ENCODE measurements around the gene TTC31.
"Not testable (repeated sequence)": the region's sequence is repeated elsewhere in the genome, so short reads cannot be mapped to it uniquely, and the experiment has no call there.

The TTC31 gene

DNA sequence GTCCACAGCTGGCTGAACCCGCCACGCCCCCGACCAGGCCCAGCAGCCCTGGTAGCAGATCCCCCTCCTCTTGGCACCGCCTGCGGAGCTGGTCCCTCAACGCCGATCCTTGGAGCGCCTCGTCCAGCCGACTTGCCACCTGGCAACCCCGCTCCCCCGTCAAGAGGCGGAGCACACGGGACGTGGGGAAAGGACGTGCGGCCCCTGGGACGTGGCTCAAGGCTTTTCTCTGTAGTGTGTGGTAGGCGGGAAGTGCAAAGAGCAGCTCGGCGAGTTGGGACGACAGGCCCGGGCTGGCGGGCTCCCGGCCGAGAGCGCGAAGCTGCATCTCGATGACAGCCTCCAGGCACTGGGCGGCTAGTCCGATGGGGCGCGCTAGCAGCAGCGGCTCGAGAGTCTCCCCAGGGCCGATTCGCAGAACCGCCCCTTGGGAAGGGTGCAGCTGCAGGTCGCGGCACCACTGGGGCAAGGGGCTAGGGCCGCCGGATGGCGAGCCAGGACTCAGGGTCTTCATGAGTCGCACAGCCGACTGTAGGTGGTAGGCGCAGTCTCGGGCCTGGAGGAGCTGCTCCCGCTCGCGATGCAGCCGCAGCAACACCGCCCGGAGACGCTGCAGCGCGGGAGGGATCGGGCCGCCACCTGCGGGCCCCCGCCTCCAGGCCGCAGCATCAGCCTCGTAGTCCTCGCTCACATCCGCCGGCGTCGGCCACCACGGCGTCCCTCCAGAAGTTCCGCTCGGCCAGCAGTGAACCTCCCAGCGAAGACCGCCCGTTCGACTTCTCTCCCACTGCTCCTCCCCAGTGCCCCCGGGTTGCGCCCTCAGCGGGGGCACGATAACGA is 700 bp upstream of the TTC31 start:
- peak; percentile 65 for DNase-seq
- Histone ChIP-seq H3K4me3 (ENCODE audit: low read depth in 1 of 2, low read length in 2 of 2) (peak overlapping the region; percentile 88 to 95), H3K9me3 (ENCODE audit: insufficient read depth, low read length, severe bottlenecking) (no peaks in the 10 kb centered on the region), H4K20me1 (ENCODE audit: insufficient read depth, low read length) (peaks cover 15% of the 10 kb centered on the region), H3K27ac (ENCODE audit: low read length) (peak overlapping the region; percentile 99), H3K79me2 (ENCODE audit: insufficient read depth, low read length) (peaks cover 61% of the 10 kb centered on the region), H3K27me3 (ENCODE audit: insufficient read depth, low read length, poor library complexity) (no peaks in the 10 kb centered on the region), H3K4me2 (ENCODE audit: insufficient read depth, low read length) (peak overlapping the region; percentile 100), H3K4me1 (ENCODE audit: insufficient read depth, low read length) (peaks cover 40% of the 10 kb centered on the region), H3K36me3 (ENCODE audit: insufficient read depth, low read length) (peaks cover 56% of the 10 kb centered on the region), H2AFZ (ENCODE audit: low read depth, low read length) (peak overlapping the region; percentile 99), H3K9ac (ENCODE audit: low read depth, low read length) (peak overlapping the region; percentile 92)
- peak; percentile 55 for ATAC-seq (ENCODE audit: insufficient read depth, low read depth)
- TF ChIP-seq, protein P1, sequence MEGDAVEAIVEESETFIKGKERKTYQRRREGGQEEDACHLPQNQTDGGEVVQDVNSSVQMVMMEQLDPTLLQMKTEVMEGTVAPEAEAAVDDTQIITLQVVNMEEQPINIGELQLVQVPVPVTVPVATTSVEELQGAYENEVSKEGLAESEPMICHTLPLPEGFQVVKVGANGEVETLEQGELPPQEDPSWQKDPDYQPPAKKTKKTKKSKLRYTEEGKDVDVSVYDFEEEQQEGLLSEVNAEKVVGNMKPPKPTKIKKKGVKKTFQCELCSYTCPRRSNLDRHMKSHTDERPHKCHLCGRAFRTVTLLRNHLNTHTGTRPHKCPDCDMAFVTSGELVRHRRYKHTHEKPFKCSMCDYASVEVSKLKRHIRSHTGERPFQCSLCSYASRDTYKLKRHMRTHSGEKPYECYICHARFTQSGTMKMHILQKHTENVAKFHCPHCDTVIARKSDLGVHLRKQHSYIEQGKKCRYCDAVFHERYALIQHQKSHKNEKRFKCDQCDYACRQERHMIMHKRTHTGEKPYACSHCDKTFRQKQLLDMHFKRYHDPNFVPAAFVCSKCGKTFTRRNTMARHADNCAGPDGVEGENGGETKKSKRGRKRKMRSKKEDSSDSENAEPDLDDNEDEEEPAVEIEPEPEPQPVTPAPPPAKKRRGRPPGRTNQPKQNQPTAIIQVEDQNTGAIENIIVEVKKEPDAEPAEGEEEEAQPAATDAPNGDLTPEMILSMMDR (IDR thresholded peaks at IDR 0.05; ENCODE audit: borderline replicate concordance, extremely low read depth, low read length, poor library complexity, severe bottlenecking) = no peak
- no peak for TF ChIP-seq EZH2 (IDR thresholded peaks at IDR 0.05; ENCODE audit: borderline replicate concordance, low read depth, low read length, severe bottlenecking)

DNA sequence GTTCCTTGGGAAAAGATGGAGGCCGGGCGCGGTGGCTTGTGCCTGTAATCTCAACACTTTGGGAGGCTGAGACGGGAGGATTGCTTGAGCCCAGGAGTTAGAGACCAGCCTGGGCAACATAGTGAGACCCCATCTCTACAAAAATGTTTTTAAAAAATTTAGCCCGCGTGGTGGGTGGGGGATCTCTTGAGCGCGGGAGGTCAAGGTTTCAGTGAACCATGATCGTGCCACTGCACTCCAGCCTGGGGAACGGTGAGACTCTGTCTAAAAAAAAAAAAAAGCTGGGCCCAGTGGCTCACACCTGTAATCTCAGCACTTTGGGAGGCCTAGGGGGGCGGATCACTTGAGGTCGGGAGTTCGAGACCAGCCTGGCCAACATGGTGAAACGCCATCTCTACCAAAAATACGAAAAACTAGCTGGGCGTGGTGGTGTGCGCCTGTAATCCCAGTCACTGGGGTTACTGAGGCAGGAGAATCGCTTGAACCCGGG is 839 bp downstream of the TTC31 start:
- Histone ChIP-seq H3K36me3 (ENCODE audit: insufficient read depth, low read length) (peaks cover 60% of the 10 kb centered on the region), H3K9ac (ENCODE audit: low read depth, low read length) (peak overlapping the region; percentile 92), H3K4me2 (ENCODE audit: insufficient read depth, low read length) (peak overlapping the region; percentile 100), H3K27ac (ENCODE audit: low read length) (peak overlapping the region; percentile 99), H3K4me3 (ENCODE audit: low read depth in 1 of 2, low read length in 2 of 2) (peak overlapping the region; percentile 88 to 95), H3K79me2 (ENCODE audit: insufficient read depth, low read length) (peaks cover 65% of the 10 kb centered on the region), H4K20me1 (ENCODE audit: insufficient read depth, low read length) (peaks cover 15% of the 10 kb centered on the region), H2AFZ (ENCODE audit: low read depth, low read length) (peak overlapping the region; percentile 99), H3K4me1 (ENCODE audit: insufficient read depth, low read length) (peaks cover 40% of the 10 kb centered on the region)
- ATAC-seq (ENCODE audit: insufficient read depth, low read depth); H3K9me3 ChIP-seq (ENCODE audit: insufficient read depth, low read length, severe bottlenecking); H3K27me3 ChIP-seq (ENCODE audit: insufficient read depth, low read length, poor library complexity); DNase-seq: not testable (repeated sequence)

DNA sequence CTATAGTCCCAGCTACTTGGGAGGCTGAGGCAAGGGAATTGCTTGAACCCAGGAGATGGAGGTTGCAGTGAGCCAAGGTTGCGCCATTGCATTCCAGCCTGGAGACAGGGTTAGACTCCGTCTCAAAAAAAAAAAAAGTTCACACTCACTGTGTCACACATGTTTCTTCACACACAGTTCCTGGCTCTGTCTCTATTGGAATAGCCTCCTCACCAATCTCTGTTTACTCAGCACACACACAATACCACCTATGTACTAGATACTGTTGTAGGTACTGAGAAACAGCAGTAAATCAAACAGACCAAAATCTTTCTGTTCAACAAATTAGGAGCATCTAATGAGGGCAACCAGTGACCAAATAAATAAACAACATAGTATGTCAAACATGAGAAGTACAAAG is 3.3 kb downstream of the TTC31 start:
- Histone ChIP-seq H3K27ac (ENCODE audit: low read length) (no peak overlapping the region), H3K4me2 (ENCODE audit: insufficient read depth, low read length) (no peak overlapping the region), H2AFZ (ENCODE audit: low read depth, low read length) (no peak overlapping the region), H3K4me3 (ENCODE audit: low read depth in 1 of 2, low read length in 2 of 2) (no peak overlapping the region), H3K9ac (ENCODE audit: low read depth, low read length) (no peak overlapping the region), H3K36me3 (ENCODE audit: insufficient read depth, low read length) (peaks cover 66% of the 10 kb centered on the region), H4K20me1 (ENCODE audit: insufficient read depth, low read length) (peaks cover 9% of the 10 kb centered on the region), H3K4me1 (ENCODE audit: insufficient read depth, low read length) (peaks cover 28% of the 10 kb centered on the region), H3K79me2 (ENCODE audit: insufficient read depth, low read length) (peaks cover 49% of the 10 kb centered on the region), H3K9me3 (ENCODE audit: insufficient read depth, low read length, severe bottlenecking) (no peaks in the 10 kb centered on the region), H3K27me3 (ENCODE audit: insufficient read depth, low read length, poor library complexity) (no peaks in the 10 kb centered on the region)
- no peak for ATAC-seq (ENCODE audit: insufficient read depth, low read depth)
- no peak for DNase-seq
- TF ChIP-seq, protein P1 (IDR thresholded peaks at IDR 0.05; ENCODE audit: borderline replicate concordance, extremely low read depth, low read length, poor library complexity, severe bottlenecking) = no peak
- no peak for TF ChIP-seq EZH2 (IDR thresholded peaks at IDR 0.05; ENCODE audit: borderline replicate concordance, low read depth, low read length, severe bottlenecking)
